ENCODE results near the gene HTATIP2. TPM values are rescaled to one million over a fixed set of nuclear protein-coding genes. Genes with fewer than 3 reads are reported as not detected.
"Not testable (repeated sequence)": the region's sequence is repeated elsewhere in the genome, so short reads cannot be mapped to it uniquely, and the experiment has no call there.

HTATIP2 gene
- total RNA-seq, 4 donors from 2014 or later = 30.2 to 54.7 (median 43.7) TPM

GRCh38 chr11:20363149-20363499 is 390 bp upstream of the HTATIP2 start:
- 98% methylated on average over 2 of the region's 2 CpGs for WGBS
- intact Hi-C loops (cut with DNase I) = loop anchor here (2.0 kb wide), 1 partner anchor 26 kb away; no protein-coding TSS in a partner anchor
- H3K4me3 ChIP-seq = peak overlapping the region; percentile 76 to 85 (median 79)
- DNase-seq (ENCODE audit: extremely low spot score) = no peak
- TF ChIP-seq EP300 (IDR thresholded peaks at IDR 0.05) (no peak), CTCF (IDR thresholded peaks at IDR 0.05) (no peak), POLR2AphosphoS5 (IDR thresholded peaks at IDR 0.05) (no peak), POLR2A (IDR thresholded peaks at IDR 0.05; ENCODE audit: low read depth) (no peak)
- no peaks in the 10 kb centered on the region for H3K9me3 ChIP-seq
- peaks cover 0 to 10% (median under 1%) of the 10 kb centered on the region in 4 donors for H3K36me3 ChIP-seq
- H3K4me1 ChIP-seq = peaks cover 19 to 51% (median 42%) of the 10 kb centered on the region in 4 donors
- peak overlapping the region; percentile 80 to 89 (median 86) for H3K27ac ChIP-seq (replicated peaks in 1 of 4)
- peaks cover 0 to 6% (median 0%) of the 10 kb centered on the region in 4 donors for H3K27me3 ChIP-seq

- 39% methylated on average over 4 of the region's 6 CpGs for WGBS
- peak overlapping the region; percentile 76 to 85 (median 79) for H3K4me3 ChIP-seq
- no peak for TF ChIP-seq POLR2AphosphoS5 (IDR thresholded peaks at IDR 0.05)
- no peak for TF ChIP-seq CTCF (IDR thresholded peaks at IDR 0.05)
- TF ChIP-seq EP300 (IDR thresholded peaks at IDR 0.05) = no peak
- peaks cover 0 to 6% (median 0%) of the 10 kb centered on the region in 4 donors for H3K27me3 ChIP-seq
- intact Hi-C loops (cut with DNase I) = no loop called here
- H3K27ac ChIP-seq (replicated peaks in 1 of 4) = peak overlapping the region; percentile 80 to 89 (median 86)
- peaks cover 0 to 14% (median 3%) of the 10 kb centered on the region in 4 donors for H3K36me3 ChIP-seq
- no peak for DNase-seq (ENCODE audit: extremely low spot score)
- no peaks in the 10 kb centered on the region for H3K9me3 ChIP-seq
- peaks cover 19 to 60% (median 45%) of the 10 kb centered on the region in 4 donors for H3K4me1 ChIP-seq
Measured at GRCh38 chr11:20364341-20364792, 853 bp downstream of the HTATIP2 start.

GRCh38 chr11:20365465-20365864 is 2.0 kb downstream of the HTATIP2 start:
- H3K9me3 ChIP-seq; DNase-seq (ENCODE audit: extremely low spot score); intact Hi-C loops (cut with DNase I); H3K27ac ChIP-seq (replicated peaks in 1 of 4); H3K27me3 ChIP-seq; H3K4me3 ChIP-seq: not testable (repeated sequence)
- 89% methylated on average over 6 of the region's 6 CpGs for WGBS
- Histone ChIP-seq H3K36me3 (peaks cover 0 to 22% (median 7%) of the 10 kb centered on the region in 4 donors), H3K4me1 (peaks cover 19 to 60% (median 45%) of the 10 kb centered on the region in 4 donors)

- Histone ChIP-seq H3K27ac (replicated peaks in 1 of 4) (peak overlapping the region; percentile 22 to 67 (median 58)), H3K36me3 (peaks cover 6 to 38% (median 19%) of the 10 kb centered on the region in 4 donors), H3K4me1 (peaks cover 19 to 60% (median 43%) of the 10 kb centered on the region in 4 donors), H3K9me3 (no peaks in the 10 kb centered on the region), H3K27me3 (no peaks in the 10 kb centered on the region), H3K4me3 (no peak overlapping the region)
- intact Hi-C loops (cut with DNase I) = no loop called here
- TF ChIP-seq EP300 (IDR thresholded peaks at IDR 0.05) (no peak), POLR2AphosphoS5 (IDR thresholded peaks at IDR 0.05) (peak; percentile 36 to 50)
- WGBS = 58% methylated on average over 9 of the region's 9 CpGs
- no peak for DNase-seq (ENCODE audit: extremely low spot score)
Measured at GRCh38 chr11:20367313-20367948, 3.9 kb downstream of the HTATIP2 start.

- no peak for TF ChIP-seq POLR2A (IDR thresholded peaks at IDR 0.05; ENCODE audit: low read depth)
- no peak for TF ChIP-seq CTCF (IDR thresholded peaks at IDR 0.05)
- no peak for TF ChIP-seq POLR2AphosphoS5 (IDR thresholded peaks at IDR 0.05)
- TF ChIP-seq EP300 (IDR thresholded peaks at IDR 0.05) = no peak
- Histone ChIP-seq H3K4me3 (no peak overlapping the region), H3K27me3 (no peaks in the 10 kb centered on the region), H3K9me3 (no peaks in the 10 kb centered on the region), H3K27ac (replicated peaks in 1 of 4) (no peak overlapping the region), H3K36me3 (peaks cover 6 to 38% (median 22%) of the 10 kb centered on the region in 4 donors), H3K4me1 (peaks cover 15 to 50% (median 36%) of the 10 kb centered on the region in 4 donors)
- no peak for DNase-seq (ENCODE audit: extremely low spot score)
- intact Hi-C loops (cut with DNase I) = no loop called here
Measured at GRCh38 chr11:20368438-20368837, 4.9 kb downstream of the HTATIP2 start.
